GM19240 (cell line): ENCODE results near the gene PATE1.

Source experiments
- DNase-seq: peaks from one replicate; pipeline ENCODE4 v3.0.0; 2011; ENCODE audit warnings: low spot score; ENCODE audit not compliant: insufficient read length

Gene PATE1

GRCh38 chr11:125790825-125791224, 44.7 kb downstream of the PATE1 start:
- no peak for DNase-seq

GRCh38 chr11:125797641-125798040, 51.6 kb downstream of the PATE1 start:
- no peak for DNase-seq
